Lower lobe of right lung (tissue), 2 donors: ENCODE results near the gene STXBP1. TPM values are rescaled to one million over a fixed set of nuclear protein-coding genes. Genes with fewer than 3 reads are reported as not detected.
A peak's percentile ranks its signal among the peaks of the same experiment; 100 is the strongest.

Source experiments
- ATAC-seq, 2 donors: fragments of 200-7000 bp; cut with Tn5 transposase; one replicate each; pipeline ENCODE4 v1.9.1; 2020 to 2022; ENCODE audit warnings: mild to moderate bottlenecking in 2 of 2, moderate library complexity in 2 of 2
- DNase-seq: peaks from one replicate; pipeline ENCODE4 v3.0.0-alpha.2; 2020
- H3K27ac ChIP-seq: fragments of 200-600 bp; one replicate; pipeline ENCODE4 v1.8.0; 2022
- H3K27me3 ChIP-seq: fragments of 200-600 bp; one replicate; pipeline ENCODE4 v1.8.0; 2022; ENCODE audit warnings: low read depth
- H3K36me3 ChIP-seq: fragments of 200-600 bp; one replicate; pipeline ENCODE4 v1.8.0; 2022; ENCODE audit warnings: mild to moderate bottlenecking
- H3K4me1 ChIP-seq: fragments of 200-600 bp; one replicate; pipeline ENCODE4 v1.8.0; 2022
- H3K4me3 ChIP-seq: fragments of 200-600 bp; one replicate; pipeline ENCODE4 v1.8.0; 2022; ENCODE audit warnings: mild to moderate bottlenecking
- H3K9me3 ChIP-seq: fragments of 200-600 bp; one replicate; pipeline ENCODE4 v1.8.0; 2022
- intact Hi-C: fragments of 100-400 bp; cut with DNase I; formaldehyde crosslinking; loops from one replicate; pipeline ENCODE4 v1.11.0; 2022
- total RNA-seq: library from RNA; stranded (reverse); fragmentation: NEBNext Ultra II Directional; extraction: Animal tissue kit (Norgen Biotek cat#: 25700); gene quantifications from one replicate; pipeline ENCODE4 v1.2.1, GENCODE V29; 2021
- TF ChIP-seq, protein P1 (sequence below): fragments of 200-600 bp; IDR thresholded peaks from one replicate; pipeline ENCODE4 v1.8.0; 2022; ENCODE audit warnings: antibody characterized with exemption, mild to moderate bottlenecking
- donor health status: DM: no; HTN: yes; CAD: no; lungs with severe emphysema.

The STXBP1 gene
- total RNA-seq, 1 donor from 2014 or later: 88.6 TPM

DNA sequence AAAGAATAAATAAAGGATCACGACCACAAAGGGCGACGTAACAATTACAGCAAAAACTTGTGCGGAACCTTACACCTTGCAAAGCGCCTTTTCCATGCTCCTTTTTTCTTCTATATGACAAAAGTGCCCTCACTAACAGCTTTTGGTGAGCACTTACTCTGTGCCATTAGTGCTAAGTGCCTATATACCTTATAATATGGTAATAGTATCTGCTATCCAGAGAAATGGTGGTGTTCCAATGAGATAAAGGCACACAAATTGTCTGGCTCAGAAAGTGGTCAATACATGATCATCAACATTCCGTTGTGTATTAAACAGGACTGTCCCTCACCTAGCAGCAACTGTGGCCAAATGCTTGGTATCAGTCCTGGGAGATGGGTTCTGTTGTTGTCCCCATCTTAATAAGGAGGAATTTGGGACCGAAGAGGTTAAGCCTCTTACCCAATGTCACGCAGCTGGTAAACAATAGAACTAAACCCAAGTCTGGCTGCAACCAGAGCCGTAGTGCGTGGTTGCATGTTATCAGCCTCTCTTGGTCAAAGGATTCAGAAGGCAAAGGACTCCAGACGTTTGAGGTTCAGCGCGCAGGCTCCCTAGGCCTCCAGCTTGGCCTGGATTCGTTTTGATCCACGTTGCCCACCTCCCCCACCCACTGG is 123.6 kb downstream of the STXBP1 start:
- Histone ChIP-seq H3K36me3 (peaks cover 50% of the 10 kb centered on the region), H3K27ac (peak overlapping the region; percentile 98), H3K27me3 (no peaks in the 10 kb centered on the region), H3K4me1 (peaks cover 21% of the 10 kb centered on the region), H3K9me3 (no peaks in the 10 kb centered on the region), H3K4me3 (no peak overlapping the region)
- ATAC-seq: no peak
- intact Hi-C loops: loop anchor here (10.0 kb wide), 1 partner anchor 141 kb away; no protein-coding TSS in a partner anchor
- DNase-seq: no peak
- TF ChIP-seq, protein P1, sequence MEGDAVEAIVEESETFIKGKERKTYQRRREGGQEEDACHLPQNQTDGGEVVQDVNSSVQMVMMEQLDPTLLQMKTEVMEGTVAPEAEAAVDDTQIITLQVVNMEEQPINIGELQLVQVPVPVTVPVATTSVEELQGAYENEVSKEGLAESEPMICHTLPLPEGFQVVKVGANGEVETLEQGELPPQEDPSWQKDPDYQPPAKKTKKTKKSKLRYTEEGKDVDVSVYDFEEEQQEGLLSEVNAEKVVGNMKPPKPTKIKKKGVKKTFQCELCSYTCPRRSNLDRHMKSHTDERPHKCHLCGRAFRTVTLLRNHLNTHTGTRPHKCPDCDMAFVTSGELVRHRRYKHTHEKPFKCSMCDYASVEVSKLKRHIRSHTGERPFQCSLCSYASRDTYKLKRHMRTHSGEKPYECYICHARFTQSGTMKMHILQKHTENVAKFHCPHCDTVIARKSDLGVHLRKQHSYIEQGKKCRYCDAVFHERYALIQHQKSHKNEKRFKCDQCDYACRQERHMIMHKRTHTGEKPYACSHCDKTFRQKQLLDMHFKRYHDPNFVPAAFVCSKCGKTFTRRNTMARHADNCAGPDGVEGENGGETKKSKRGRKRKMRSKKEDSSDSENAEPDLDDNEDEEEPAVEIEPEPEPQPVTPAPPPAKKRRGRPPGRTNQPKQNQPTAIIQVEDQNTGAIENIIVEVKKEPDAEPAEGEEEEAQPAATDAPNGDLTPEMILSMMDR: no peak

GRCh38 chr9:127738666-127739065 is 126.6 kb downstream of the STXBP1 start:
- no peaks in the 10 kb centered on the region for H3K27me3 ChIP-seq
- H3K9me3 ChIP-seq: no peaks in the 10 kb centered on the region
- no peak overlapping the region for H3K27ac ChIP-seq
- intact Hi-C loops: loop anchor here (10.0 kb wide), 1 partner anchor 144 kb away; no protein-coding TSS in a partner anchor
- no peak for DNase-seq
- ATAC-seq: no peak
- peaks cover 53% of the 10 kb centered on the region for H3K36me3 ChIP-seq
- TF ChIP-seq, protein P1: no peak
- peaks cover 42% of the 10 kb centered on the region for H3K4me1 ChIP-seq
- no peak overlapping the region for H3K4me3 ChIP-seq

DNA sequence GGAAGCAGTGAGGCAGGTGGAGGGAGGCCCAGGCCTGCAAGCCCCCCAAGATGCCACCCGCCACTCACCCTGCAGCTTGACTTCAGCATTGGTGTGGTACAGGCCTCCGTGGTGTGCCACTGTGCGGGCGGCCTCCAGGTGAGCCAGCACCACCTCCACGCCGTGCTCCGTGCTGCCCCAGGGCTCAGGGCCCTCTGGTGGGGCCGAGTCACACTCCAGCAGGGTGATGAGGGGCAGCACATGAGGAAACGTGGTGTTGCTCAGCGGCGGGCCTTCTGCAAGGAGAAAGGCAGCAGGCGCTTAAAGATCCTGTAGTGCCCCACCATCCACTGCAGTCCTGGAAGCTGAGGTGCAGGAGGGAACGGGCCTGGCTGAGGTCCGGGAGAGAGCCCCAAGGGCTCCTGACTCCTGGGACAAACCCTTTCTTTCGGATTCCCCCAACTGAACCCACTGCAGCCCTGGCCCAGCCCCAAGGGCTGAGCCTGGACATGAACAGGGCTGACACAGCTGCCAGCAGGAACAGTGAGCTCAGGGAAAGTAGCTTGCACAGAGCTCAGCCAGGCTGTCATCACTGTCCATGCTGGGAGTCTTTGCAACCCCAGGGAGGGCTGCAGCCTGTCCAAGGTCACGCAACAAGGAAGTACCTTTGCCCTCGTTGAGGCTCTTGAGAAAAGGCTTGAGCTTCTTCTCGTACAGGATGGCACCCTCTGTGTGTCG is 127.7 kb downstream of the STXBP1 start:
- H3K4me3 ChIP-seq: no peak overlapping the region
- peaks cover 63% of the 10 kb centered on the region for H3K36me3 ChIP-seq
- intact Hi-C loops: loop anchor here (10.0 kb wide), 1 partner anchor 145 kb away; no protein-coding TSS in a partner anchor
- no peak for DNase-seq
- no peak for ATAC-seq
- peaks cover 31% of the 10 kb centered on the region for H3K4me1 ChIP-seq
- TF ChIP-seq, protein P1: no peak
- peak overlapping the region; percentile 40 for H3K27ac ChIP-seq
- no peaks in the 10 kb centered on the region for H3K27me3 ChIP-seq
- H3K9me3 ChIP-seq: no peaks in the 10 kb centered on the region

DNA sequence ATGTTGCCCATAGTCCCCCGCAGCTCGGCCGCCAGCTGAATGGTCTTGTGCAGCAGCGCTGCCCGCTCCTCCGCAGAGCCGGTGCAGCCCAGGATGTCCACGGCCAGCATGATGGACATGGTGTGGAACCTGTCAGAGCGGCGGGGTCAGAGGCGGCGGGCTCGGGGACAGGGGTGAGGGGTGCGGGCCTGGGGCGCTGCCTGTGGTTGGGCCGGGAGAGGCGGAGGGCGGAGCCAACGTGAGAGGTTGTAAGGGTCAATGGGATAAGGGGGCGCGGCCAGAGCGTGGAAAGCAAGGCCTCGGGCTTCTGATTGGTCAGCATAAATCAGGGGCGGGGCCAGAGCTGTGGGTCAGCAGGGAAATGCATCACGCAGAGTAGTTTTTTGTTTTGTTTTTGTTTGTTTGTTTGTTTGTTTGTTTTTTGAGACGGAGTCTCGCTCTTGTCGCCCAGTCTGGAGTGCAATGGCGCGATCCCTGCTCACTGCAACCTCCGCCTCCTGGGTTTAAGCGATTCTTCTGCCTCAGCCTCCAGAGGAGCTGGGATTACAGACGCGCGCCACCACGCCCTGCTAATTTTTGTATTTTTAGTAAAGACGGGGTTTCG is 129.9 kb downstream of the STXBP1 start:
- Histone ChIP-seq H3K4me1 (peaks cover 31% of the 10 kb centered on the region), H3K27me3 (no peaks in the 10 kb centered on the region), H3K27ac (no peak overlapping the region), H3K4me3 (peak overlapping the region; percentile 39), H3K9me3 (no peaks in the 10 kb centered on the region), H3K36me3 (peaks cover 85% of the 10 kb centered on the region)
- intact Hi-C loops: no loop called here
- DNase-seq: peak; percentile 90
- TF ChIP-seq, protein P1: no peak
- ATAC-seq: peak; percentile 83 to 87

Other genes with a start within 250 kb of the STXBP1 start
- 18.5 TPM for gene SLC2A8, start 215.1 kb upstream of the STXBP1 start, total RNA-seq
- 9.5 TPM for gene ZNF79, start 187.9 kb upstream of the STXBP1 start, total RNA-seq
- 1,018 TPM for gene RPL12, start 160.9 kb upstream of the STXBP1 start, total RNA-seq
- gene LRSAM1, start 160.8 kb upstream of the STXBP1 start, total RNA-seq: 25.9 TPM
- gene CFAP157, start 94.7 kb downstream of the STXBP1 start, total RNA-seq: 25.9 TPM
- gene PTRH1, start 103.4 kb downstream of the STXBP1 start, total RNA-seq: 9.1 TPM
- 1.3 TPM for gene TTC16, start 103.8 kb downstream of the STXBP1 start, total RNA-seq
- gene TOR2A, start 123.0 kb downstream of the STXBP1 start, total RNA-seq: 16.5 TPM
- gene SH2D3C, start 166.4 kb downstream of the STXBP1 start, total RNA-seq: 59.4 TPM
- 96.2 TPM for gene CDK9, start 173.8 kb downstream of the STXBP1 start, total RNA-seq
- gene FPGS, start 190.6 kb downstream of the STXBP1 start, total RNA-seq: 55.4 TPM
- 323 TPM for gene ENG, start 242.4 kb downstream of the STXBP1 start, total RNA-seq